Measurements from ENCODE around the gene ZNF124. TPM values are rescaled to one million over a fixed set of nuclear protein-coding genes. Genes with fewer than 3 reads are reported as not detected.

The ZNF124 gene
- total and polyA plus RNA-seq, 2 donors (not counting 1 experiment from before 2014, with no cell fraction given), result 5.0 to 23.8 TPM

DNA sequence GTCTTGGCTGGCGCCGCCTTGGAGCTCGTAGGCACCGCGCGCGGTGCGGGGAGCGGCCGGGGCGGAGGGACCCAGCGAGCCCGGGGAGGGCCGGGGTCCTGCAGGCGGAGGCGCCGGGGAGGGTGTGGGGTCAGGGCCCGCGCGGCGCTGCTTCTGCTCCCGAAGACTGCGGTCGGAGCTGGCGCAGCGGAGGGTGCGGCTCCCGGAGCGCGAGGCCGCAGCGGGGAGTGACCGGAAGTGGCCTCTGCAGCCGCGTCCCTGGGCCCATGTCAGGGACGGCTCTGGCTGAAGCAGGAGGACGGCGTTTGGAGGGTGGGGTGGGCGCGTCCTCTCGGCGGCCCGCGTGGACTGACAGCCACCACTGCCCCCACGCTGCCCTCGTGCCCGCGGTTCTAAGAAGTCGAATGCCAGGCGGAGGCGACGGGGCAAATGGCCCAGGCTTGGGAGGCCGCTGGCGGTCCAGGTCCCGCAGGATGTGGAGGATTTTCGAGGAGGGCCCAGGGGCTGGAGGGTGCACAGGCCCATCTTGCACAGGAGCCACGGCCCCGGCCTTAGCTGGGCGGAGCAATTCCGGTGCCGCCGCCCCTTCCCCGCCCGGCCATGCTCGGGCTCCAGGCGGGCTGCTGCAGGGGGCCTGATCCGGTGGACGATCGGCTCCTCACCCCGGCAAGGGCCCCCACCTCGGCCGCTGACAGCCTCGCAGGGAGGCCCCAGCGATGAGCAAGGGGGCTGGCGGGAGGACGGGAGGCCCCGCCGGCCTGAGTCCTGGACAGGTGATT, 59.9 kb downstream of the ZNF124 start:
- Mint-ChIP-seq H3K9me3 (ENCODE audit: insufficient read depth) (peaks cover 2% of the 10 kb centered on the region), H3K4me1 (peaks cover 8% of the 10 kb centered on the region), H3K4me3 (peak overlapping the region; percentile 74), H3K27me3 (peaks cover 41% of the 10 kb centered on the region), H3K27ac (no peak overlapping the region)
- TF ChIP-seq, protein P1, sequence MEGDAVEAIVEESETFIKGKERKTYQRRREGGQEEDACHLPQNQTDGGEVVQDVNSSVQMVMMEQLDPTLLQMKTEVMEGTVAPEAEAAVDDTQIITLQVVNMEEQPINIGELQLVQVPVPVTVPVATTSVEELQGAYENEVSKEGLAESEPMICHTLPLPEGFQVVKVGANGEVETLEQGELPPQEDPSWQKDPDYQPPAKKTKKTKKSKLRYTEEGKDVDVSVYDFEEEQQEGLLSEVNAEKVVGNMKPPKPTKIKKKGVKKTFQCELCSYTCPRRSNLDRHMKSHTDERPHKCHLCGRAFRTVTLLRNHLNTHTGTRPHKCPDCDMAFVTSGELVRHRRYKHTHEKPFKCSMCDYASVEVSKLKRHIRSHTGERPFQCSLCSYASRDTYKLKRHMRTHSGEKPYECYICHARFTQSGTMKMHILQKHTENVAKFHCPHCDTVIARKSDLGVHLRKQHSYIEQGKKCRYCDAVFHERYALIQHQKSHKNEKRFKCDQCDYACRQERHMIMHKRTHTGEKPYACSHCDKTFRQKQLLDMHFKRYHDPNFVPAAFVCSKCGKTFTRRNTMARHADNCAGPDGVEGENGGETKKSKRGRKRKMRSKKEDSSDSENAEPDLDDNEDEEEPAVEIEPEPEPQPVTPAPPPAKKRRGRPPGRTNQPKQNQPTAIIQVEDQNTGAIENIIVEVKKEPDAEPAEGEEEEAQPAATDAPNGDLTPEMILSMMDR (IDR thresholded peaks at IDR 0.05), result no peak
- peak; percentile 78 for TF ChIP-seq EZH2 (IDR thresholded peaks at IDR 0.05; ENCODE audit: borderline replicate concordance, insufficient read depth, low read depth, low read length, poor library complexity, severe bottlenecking)
- CTCF ChIA-PET, result no interaction called here
- peak overlapping the region; percentile 97 for H3K4me2 ChIP-seq (replicated peaks; ENCODE audit: low read depth, low read length, poor library complexity, severe bottlenecking)
- intact Hi-C loops (cut with micrococcal nuclease), result no loop called here
- no peaks in the 10 kb centered on the region for H3K36me3 ChIP-seq (replicated peaks in 1 of 2; ENCODE audit: control extremely low read depth in 1 of 2, control insufficient read depth in 1 of 2, extremely low read depth in 1 of 2, insufficient read depth in 2 of 2, low read length in 1 of 2)
- ATAC-seq (ENCODE audit: low read depth), result peak; percentile 50
- peaks cover 0 to 50% (median 22%) of the 10 kb centered on the region in 4 experiments for H3K27me3 ChIP-seq (replicated peaks in 1 of 4; ENCODE audit: control extremely low read depth in 1 of 4, control insufficient read depth in 3 of 4, insufficient read depth in 4 of 4, low read length in 3 of 4)
- H3K4me3 ChIP-seq (ENCODE audit: control extremely low read depth in 1 of 5, extremely low read depth in 1 of 5, insufficient read depth in 1 of 5, low read depth in 2 of 5, low read length in 4 of 5), result peak overlapping the region in 4 of 5 experiments; percentile 28 to 64 (median 46)
- H3K27ac ChIP-seq (ENCODE audit: low read length in 2 of 2), result no peak overlapping the region
- H3K9ac ChIP-seq (ENCODE audit: low read length), result peak overlapping the region; percentile 64
- peaks cover 0 to 26% (median 0%) of the 10 kb centered on the region in 3 donors for H3K9me3 ChIP-seq (ENCODE audit: control extremely low read depth in 1 of 3, control insufficient read depth in 2 of 3, insufficient read depth in 1 of 3, low read length in 2 of 3)
- peaks cover 12 to 16% of the 10 kb centered on the region in 2 donors for H3K4me1 ChIP-seq (ENCODE audit: control insufficient read depth in 2 of 2, insufficient read depth in 2 of 2, low read length in 2 of 2)
- POLR2A ChIA-PET, result no interaction called here
- peak; percentile 44 for DNase-seq
- H4K20me1 ChIP-seq (ENCODE audit: control insufficient read depth, insufficient read depth, low read length, poor library complexity, severe bottlenecking), result no peaks in the 10 kb centered on the region
- H2AFZ ChIP-seq (ENCODE audit: insufficient read depth, low read depth, low read length, poor library complexity, severe bottlenecking), result peak overlapping the region; percentile 76
- 7% methylated on average over 78 of the region's 78 CpGs for WGBS (ENCODE audit: insufficient coverage)
- H3K79me2 ChIP-seq (ENCODE audit: control insufficient read depth, insufficient read depth, low read length), result no peaks in the 10 kb centered on the region

DNA sequence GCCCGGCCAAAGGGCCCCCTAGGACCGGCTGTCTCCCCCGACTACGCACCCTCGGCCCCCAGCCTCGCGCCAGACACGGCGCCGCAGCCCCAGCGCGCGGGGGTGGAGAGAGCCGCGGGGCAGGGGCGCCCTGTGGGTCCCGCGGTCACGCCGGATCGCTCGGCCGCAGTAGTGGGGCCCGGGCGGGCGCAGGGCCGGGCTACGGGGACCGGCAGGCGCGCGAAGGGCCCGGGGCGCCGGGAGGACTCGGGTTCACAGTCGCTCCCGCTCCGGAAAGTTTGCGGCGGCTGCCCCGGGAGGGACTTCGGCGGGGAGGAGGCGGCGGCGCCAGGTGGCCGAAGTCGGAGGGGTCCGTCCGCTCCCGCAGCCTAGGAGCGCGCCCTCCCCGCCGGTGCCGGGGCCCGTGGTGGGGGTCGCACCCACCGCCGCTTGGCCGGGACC, 60.5 kb downstream of the ZNF124 start:
- no peak overlapping the region for H3K27ac ChIP-seq (ENCODE audit: low read length in 2 of 2)
- TF ChIP-seq, protein P1 (IDR thresholded peaks at IDR 0.05), result no peak
- peak; percentile 89 for TF ChIP-seq EZH2 (IDR thresholded peaks at IDR 0.05; ENCODE audit: borderline replicate concordance, insufficient read depth, low read depth, low read length, poor library complexity, severe bottlenecking)
- H3K4me2 ChIP-seq (replicated peaks; ENCODE audit: low read depth, low read length, poor library complexity, severe bottlenecking), result peak overlapping the region; percentile 97
- peak overlapping the region; percentile 76 for H2AFZ ChIP-seq (ENCODE audit: insufficient read depth, low read depth, low read length, poor library complexity, severe bottlenecking)
- peak overlapping the region in 4 of 5 experiments; percentile 25 to 64 (median 46) for H3K4me3 ChIP-seq (ENCODE audit: control extremely low read depth in 1 of 5, extremely low read depth in 1 of 5, insufficient read depth in 1 of 5, low read depth in 2 of 5, low read length in 4 of 5)
- ATAC-seq (ENCODE audit: low read depth) (peak; percentile 31), DNase-seq (no peak)
- intact Hi-C loops (cut with micrococcal nuclease), result no loop called here
- H3K79me2 ChIP-seq (ENCODE audit: control insufficient read depth, insufficient read depth, low read length), result no peaks in the 10 kb centered on the region
- Mint-ChIP-seq H3K4me3 (peak overlapping the region; percentile 87), H3K4me1 (peaks cover 8% of the 10 kb centered on the region), H3K9me3 (ENCODE audit: insufficient read depth) (peaks cover 2% of the 10 kb centered on the region), H3K27me3 (peaks cover 42% of the 10 kb centered on the region), H3K27ac (peak overlapping the region; percentile 50)
- H3K4me1 ChIP-seq (ENCODE audit: control insufficient read depth in 2 of 2, insufficient read depth in 2 of 2, low read length in 2 of 2), result peaks cover 12 to 16% of the 10 kb centered on the region in 2 donors
- POLR2A ChIA-PET, result no interaction called here
- peaks cover 0 to 26% (median 0%) of the 10 kb centered on the region in 3 donors for H3K9me3 ChIP-seq (ENCODE audit: control extremely low read depth in 1 of 3, control insufficient read depth in 2 of 3, insufficient read depth in 1 of 3, low read length in 2 of 3)
- CTCF ChIA-PET, result no interaction called here
- H3K27me3 ChIP-seq (replicated peaks in 1 of 4; ENCODE audit: control extremely low read depth in 1 of 4, control insufficient read depth in 3 of 4, insufficient read depth in 4 of 4, low read length in 3 of 4), result peaks cover 0 to 50% (median 22%) of the 10 kb centered on the region in 4 experiments
- H4K20me1 ChIP-seq (ENCODE audit: control insufficient read depth, insufficient read depth, low read length, poor library complexity, severe bottlenecking), result no peaks in the 10 kb centered on the region
- WGBS (ENCODE audit: insufficient coverage), result 1% methylated on average over 62 of the region's 62 CpGs
- H3K9ac ChIP-seq (ENCODE audit: low read length), result peak overlapping the region; percentile 64
- no peaks in the 10 kb centered on the region for H3K36me3 ChIP-seq (replicated peaks in 1 of 2; ENCODE audit: control extremely low read depth in 1 of 2, control insufficient read depth in 1 of 2, extremely low read depth in 1 of 2, insufficient read depth in 2 of 2, low read length in 1 of 2)

Measured in B cell (primary cell).